Tibial nerve (tissue), 4 donors: ENCODE data around the gene GOLGA8A.

Experiments
- EP300 ChIP-seq, 2 donors: sonication (generic); formaldehyde crosslinking; IDR thresholded peaks; one replicate each; pipeline ENCODE4 v1.6.1; 2017; ENCODE audit warnings: antibody characterized with exemption in 2 of 2, mild to moderate bottlenecking in 1 of 2
- POLR2A ChIP-seq, 2 donors: fragments of 450-650 bp; IDR thresholded peaks; one replicate each; pipeline ENCODE4 v1.6.1; 2017; ENCODE audit warnings: antibody characterized with exemption in 2 of 2, mild to moderate bottlenecking in 2 of 2, moderate library complexity in 2 of 2
- TF ChIP-seq, protein P1 (sequence below), 5 experiments: fragments of 200-600 bp in 3 of 5; fragments of 450-650 bp in 2 of 5; sonication (generic) in 3 of 5; IDR thresholded peaks; one replicate each; pipeline ENCODE4 v1.5.1; 2016 to 2019; ENCODE audit warnings: antibody characterized with exemption in 5 of 5, mild to moderate bottlenecking in 3 of 5, moderate library complexity in 2 of 5

DNA sequence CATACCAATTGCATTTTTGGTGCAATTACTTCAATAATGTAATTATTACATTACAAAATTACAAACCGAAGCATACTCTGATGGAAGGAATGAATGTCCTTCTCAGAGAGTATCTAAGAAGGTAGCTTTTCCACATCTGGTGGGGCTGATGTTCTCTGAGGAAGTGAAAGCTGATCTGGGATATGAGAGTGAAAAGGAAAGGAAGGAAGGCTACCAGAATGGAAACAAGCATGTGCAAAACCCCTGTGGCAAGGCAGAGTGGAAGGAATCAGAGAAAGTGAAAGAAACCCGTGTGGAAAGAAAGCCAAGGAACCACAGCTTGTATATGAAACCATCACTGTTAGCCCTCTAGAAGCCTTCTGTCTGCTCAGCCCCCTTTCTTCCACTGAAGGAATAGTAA, 35.3 kb upstream of the GOLGA8A start:
- TF ChIP-seq, protein P1, sequence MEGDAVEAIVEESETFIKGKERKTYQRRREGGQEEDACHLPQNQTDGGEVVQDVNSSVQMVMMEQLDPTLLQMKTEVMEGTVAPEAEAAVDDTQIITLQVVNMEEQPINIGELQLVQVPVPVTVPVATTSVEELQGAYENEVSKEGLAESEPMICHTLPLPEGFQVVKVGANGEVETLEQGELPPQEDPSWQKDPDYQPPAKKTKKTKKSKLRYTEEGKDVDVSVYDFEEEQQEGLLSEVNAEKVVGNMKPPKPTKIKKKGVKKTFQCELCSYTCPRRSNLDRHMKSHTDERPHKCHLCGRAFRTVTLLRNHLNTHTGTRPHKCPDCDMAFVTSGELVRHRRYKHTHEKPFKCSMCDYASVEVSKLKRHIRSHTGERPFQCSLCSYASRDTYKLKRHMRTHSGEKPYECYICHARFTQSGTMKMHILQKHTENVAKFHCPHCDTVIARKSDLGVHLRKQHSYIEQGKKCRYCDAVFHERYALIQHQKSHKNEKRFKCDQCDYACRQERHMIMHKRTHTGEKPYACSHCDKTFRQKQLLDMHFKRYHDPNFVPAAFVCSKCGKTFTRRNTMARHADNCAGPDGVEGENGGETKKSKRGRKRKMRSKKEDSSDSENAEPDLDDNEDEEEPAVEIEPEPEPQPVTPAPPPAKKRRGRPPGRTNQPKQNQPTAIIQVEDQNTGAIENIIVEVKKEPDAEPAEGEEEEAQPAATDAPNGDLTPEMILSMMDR (IDR thresholded peaks at IDR 0.05): no peak
- TF ChIP-seq POLR2A (IDR thresholded peaks at IDR 0.05): no peak
- no peak for TF ChIP-seq EP300 (IDR thresholded peaks at IDR 0.05)
